ENCODE measurements around the gene GNAO1.

DNA sequence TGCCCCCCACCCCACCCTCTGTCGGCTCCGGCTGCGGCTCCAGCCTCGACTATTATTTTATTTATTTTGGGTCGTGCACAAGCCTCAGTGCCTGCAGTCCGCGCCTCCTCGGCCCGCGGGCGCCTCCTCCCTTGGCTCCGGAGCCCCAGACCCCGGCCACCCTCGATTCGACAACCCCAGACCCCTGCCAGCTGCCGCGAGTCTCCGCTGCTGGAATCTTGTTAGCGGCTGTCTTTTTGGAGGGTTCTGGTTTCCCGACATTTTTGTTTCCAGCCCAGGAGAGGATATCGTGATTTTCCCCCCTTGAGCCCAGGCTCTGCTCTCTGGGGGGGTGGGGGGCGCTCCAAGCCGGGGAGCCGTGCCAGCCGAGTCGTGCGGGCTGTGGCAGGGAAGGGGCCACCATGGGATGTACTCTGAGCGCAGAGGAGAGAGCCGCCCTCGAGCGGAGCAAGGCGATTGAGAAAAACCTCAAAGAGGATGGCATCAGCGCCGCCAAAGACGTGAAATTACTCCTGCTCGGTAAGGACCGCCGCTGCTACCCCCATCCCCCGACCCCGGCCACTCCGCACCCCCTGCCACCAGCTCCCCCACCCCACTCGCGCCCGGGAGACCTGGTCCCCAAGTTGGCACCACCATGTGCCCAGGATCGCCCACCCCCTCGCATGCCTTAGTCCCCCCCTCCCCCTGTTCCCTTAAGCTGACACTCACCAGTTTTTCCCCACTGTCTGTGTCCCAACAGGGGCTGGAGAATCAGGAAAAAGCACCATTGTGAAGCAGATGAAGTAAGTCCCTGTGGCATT is 746 bp downstream of the GNAO1 start:
- no peak for TF ChIP-seq THYN1 (CRISPR knock-in tag; IDR thresholded peaks at IDR 0.05; ENCODE audit: borderline replicate concordance, low read depth)
- no peak for TF ChIP-seq JUNB (CRISPR knock-in tag; IDR thresholded peaks at IDR 0.05; ENCODE audit: borderline replicate concordance)
- TF ChIP-seq PHF8 (CRISPR knock-in tag; IDR thresholded peaks at IDR 0.05): no peak

Data from HepG2 (cell line).